ENCODE measurements around the gene BHLHA15.

Gene BHLHA15

GRCh38 chr7:98175260-98175940 lies 35.8 kb upstream of the BHLHA15 start:
- no peak overlapping the region for H3K4me3 ChIP-seq (ENCODE audit: control insufficient read depth, low read depth, low read length)
- DNase-seq (ENCODE audit: low read depth): no peak
- no peak for TF ChIP-seq CTCF (conservative IDR thresholded peaks at IDR 0.05; ENCODE audit: control insufficient read depth, insufficient read depth, low read depth, low read length)

GRCh38 chr7:98177553-98177952 lies 33.7 kb upstream of the BHLHA15 start:
- no peak for DNase-seq (ENCODE audit: low read depth)

GRCh38 chr7:98178321-98178720 lies 32.9 kb upstream of the BHLHA15 start:
- no peak for DNase-seq (ENCODE audit: low read depth)
- TF ChIP-seq CTCF (conservative IDR thresholded peaks at IDR 0.05; ENCODE audit: control insufficient read depth, insufficient read depth, low read depth, low read length): no peak
- H3K4me3 ChIP-seq (ENCODE audit: control insufficient read depth, low read depth, low read length): no peak overlapping the region

More at GRCh38 chr7:98177553-98177952, 33.7 kb upstream of the BHLHA15 start:
- H3K4me3 ChIP-seq (ENCODE audit: control insufficient read depth, low read depth, low read length): no peak overlapping the region
- TF ChIP-seq CTCF (conservative IDR thresholded peaks at IDR 0.05; ENCODE audit: control insufficient read depth, insufficient read depth, low read depth, low read length): no peak

- no peak for DNase-seq (ENCODE audit: low read depth)
- no peak for TF ChIP-seq CTCF (conservative IDR thresholded peaks at IDR 0.05; ENCODE audit: control insufficient read depth, insufficient read depth, low read depth, low read length)
- no peak overlapping the region for H3K4me3 ChIP-seq (ENCODE audit: control insufficient read depth, low read depth, low read length)
Observed at GRCh38 chr7:98178762-98179490, 32.3 kb upstream of the BHLHA15 start.

- no peak for DNase-seq (ENCODE audit: low read depth)
- H3K4me3 ChIP-seq (ENCODE audit: control insufficient read depth, low read depth, low read length): no peak overlapping the region
- TF ChIP-seq CTCF (conservative IDR thresholded peaks at IDR 0.05; ENCODE audit: control insufficient read depth, insufficient read depth, low read depth, low read length): no peak
Observed at GRCh38 chr7:98180751-98181150, 30.5 kb upstream of the BHLHA15 start.

GRCh38 chr7:98185101-98185500 lies 26.1 kb upstream of the BHLHA15 start:
- TF ChIP-seq CTCF (conservative IDR thresholded peaks at IDR 0.05; ENCODE audit: control insufficient read depth, insufficient read depth, low read depth, low read length): no peak

More at GRCh38 chr7:98185101-98185500, 26.1 kb upstream of the BHLHA15 start:
- DNase-seq (ENCODE audit: low read depth): no peak
- H3K4me3 ChIP-seq (ENCODE audit: control insufficient read depth, low read depth, low read length): no peak overlapping the region

Data from fibroblast of mammary gland (primary cell).